ENCODE measurements around the gene FTO. TPM values are rescaled to one million over a fixed set of nuclear protein-coding genes. Genes with fewer than 3 reads are reported as not detected.

FTO gene
- total and polyA plus RNA-seq, 2 of the 8 experiments (the other 6 are each of a cell fraction or from before 2014, with no cell fraction given) = 34.5 to 59.8 TPM

DNA sequence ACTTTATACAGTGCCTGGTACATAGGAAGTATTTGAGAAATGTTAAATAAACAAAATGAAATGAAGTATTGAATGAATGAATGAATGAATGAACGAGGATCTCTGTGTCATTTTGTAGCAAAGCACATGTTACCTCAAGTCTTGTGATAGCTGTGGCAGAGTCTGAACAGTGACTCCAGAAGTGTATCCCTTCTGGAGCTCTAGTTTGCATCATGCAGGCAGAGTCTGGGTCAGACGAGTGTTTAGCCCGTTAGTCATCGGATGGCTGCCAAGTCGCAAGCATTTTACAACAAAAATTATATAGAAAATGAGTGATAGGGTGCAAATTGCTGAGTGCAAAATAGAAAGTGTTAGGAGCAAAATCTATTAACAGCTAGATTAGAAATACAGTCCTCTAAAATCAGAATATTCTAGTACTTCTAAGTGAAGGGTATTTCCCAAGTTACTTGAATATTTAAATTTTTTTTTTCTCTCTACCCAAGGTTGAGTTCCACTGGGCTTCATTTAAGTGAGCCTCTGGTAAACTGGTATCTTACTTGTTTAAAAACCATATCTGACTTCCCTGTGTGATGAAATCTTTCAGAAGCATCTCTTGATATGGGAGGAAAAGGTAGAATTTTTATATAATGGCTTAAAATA lies 113.3 kb downstream of the FTO start (continued):
- no peak for TF ChIP-seq KDM1A (IDR thresholded peaks at IDR 0.05; ENCODE audit: borderline replicate concordance, low read length)
- TF ChIP-seq ZNF274 (IDR thresholded peaks at IDR 0.05; ENCODE audit: borderline replicate concordance, extremely low read depth, low read length) = no peak
- TF ChIP-seq RFX5 (IDR thresholded peaks at IDR 0.05; ENCODE audit: borderline replicate concordance, low read depth, low read length) = no peak
- TF ChIP-seq POLR2AphosphoS5 (IDR thresholded peaks at IDR 0.05; ENCODE audit: low read depth, low read length) = no peak
- no peak for TF ChIP-seq TEAD4 (IDR thresholded peaks at IDR 0.05; ENCODE audit: low read depth, low read length)
- no peak for TF ChIP-seq RBBP5 (IDR thresholded peaks at IDR 0.05; ENCODE audit: borderline replicate concordance, low read depth, low read length)
- TF ChIP-seq CHD1 (IDR thresholded peaks at IDR 0.05; ENCODE audit: low read depth, low read length) = no peak
- no peak for TF ChIP-seq FOSL1 (IDR thresholded peaks at IDR 0.05; ENCODE audit: insufficient read depth, low read depth, low read length)

Measured in H1 (cell line).